Measurements from ENCODE around the gene HHAT.

DNA sequence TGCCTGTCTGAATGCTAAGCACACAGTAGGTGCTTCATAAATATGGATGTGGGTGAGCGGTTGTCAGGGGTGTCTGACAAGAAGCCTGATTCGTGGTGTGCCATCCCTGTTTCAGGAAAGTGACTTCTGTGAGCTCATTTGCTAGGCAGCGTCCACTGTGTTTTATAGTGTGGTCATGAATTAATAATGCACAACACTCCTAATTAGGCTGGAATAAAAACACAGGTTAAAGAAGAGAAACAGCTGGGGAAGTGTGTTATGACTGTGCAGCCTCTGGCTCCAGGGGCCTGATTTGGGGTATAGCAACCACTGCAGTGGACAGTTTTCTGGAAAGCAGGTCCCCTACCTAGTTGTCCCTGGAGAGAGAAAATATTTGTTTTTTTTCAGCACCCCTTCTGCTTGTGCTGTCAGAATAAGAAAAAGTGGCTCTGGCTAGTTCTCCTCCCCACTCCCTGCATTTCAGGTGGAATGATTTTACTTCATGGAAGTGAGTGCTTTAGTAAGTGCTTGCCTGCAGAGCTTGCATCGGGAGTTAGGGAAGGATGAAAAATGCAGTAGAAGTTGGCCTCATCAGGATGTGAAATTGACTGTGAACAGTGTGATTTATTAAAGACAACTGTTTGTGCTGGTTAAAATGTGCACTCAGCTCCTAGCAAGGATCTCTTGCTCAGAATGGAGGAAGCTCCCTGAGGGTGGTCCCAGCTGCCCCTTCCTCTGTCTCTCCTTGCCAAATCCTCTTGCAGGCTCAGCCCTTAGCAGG lies 333.8 kb downstream of the HHAT start:
- TF ChIP-seq POLR2AphosphoS5 (IDR thresholded peaks at IDR 0.05; ENCODE audit: insufficient read depth in 1 of 2, low read depth in 1 of 2): no peak
- no peak for TF ChIP-seq POLR2A (IDR thresholded peaks at IDR 0.05)
- TF ChIP-seq, protein P1, sequence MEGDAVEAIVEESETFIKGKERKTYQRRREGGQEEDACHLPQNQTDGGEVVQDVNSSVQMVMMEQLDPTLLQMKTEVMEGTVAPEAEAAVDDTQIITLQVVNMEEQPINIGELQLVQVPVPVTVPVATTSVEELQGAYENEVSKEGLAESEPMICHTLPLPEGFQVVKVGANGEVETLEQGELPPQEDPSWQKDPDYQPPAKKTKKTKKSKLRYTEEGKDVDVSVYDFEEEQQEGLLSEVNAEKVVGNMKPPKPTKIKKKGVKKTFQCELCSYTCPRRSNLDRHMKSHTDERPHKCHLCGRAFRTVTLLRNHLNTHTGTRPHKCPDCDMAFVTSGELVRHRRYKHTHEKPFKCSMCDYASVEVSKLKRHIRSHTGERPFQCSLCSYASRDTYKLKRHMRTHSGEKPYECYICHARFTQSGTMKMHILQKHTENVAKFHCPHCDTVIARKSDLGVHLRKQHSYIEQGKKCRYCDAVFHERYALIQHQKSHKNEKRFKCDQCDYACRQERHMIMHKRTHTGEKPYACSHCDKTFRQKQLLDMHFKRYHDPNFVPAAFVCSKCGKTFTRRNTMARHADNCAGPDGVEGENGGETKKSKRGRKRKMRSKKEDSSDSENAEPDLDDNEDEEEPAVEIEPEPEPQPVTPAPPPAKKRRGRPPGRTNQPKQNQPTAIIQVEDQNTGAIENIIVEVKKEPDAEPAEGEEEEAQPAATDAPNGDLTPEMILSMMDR (IDR thresholded peaks at IDR 0.05): no peak

Data from vagina (tissue), 2 donors.